Hepatocyte (in vitro differentiated cells): ENCODE results near the gene KLHL20. TPM values are rescaled to one million over a fixed set of nuclear protein-coding genes. Genes with fewer than 3 reads are reported as not detected.
"Not testable (repeated sequence)": the region's sequence is repeated elsewhere in the genome, so short reads cannot be mapped to it uniquely, and the experiment has no call there.

Source experiments
- DNase-seq: peaks from one replicate; pipeline ENCODE4 v3.0.0-alpha.2; 2016; ENCODE audit warnings: low spot score
- H2AFZ ChIP-seq: fragments of 200-600 bp; sonication (generic); 2 replicates; pipeline ENCODE4 v1.6.0; 2016; ENCODE audit warnings: antibody characterized with exemption, mild to moderate bottlenecking
- H3K27ac ChIP-seq: fragments of 200-600 bp; sonication (generic); 2 replicates; pipeline ENCODE4 v1.5.1; 2016; ENCODE audit warnings: mild to moderate bottlenecking
- H3K27me3 ChIP-seq: fragments of 200-600 bp; sonication (generic); 2 replicates; pipeline ENCODE4 v1.6.1; 2016
- H3K36me3 ChIP-seq: fragments of 200-600 bp; sonication (generic); replicated peaks from 2 replicates; pipeline ENCODE4 v1.5.1; 2016; ENCODE audit warnings: low read depth; ENCODE audit not compliant: insufficient read depth
- H3K4me1 ChIP-seq: fragments of 200-600 bp; sonication (generic); 2 replicates; pipeline ENCODE4 v1.5.1; 2016; ENCODE audit warnings: mild to moderate bottlenecking, moderate library complexity; ENCODE audit not compliant: insufficient read depth
- H3K4me2 ChIP-seq: fragments of 200-600 bp; sonication (generic); 2 replicates; pipeline ENCODE4 v1.6.0; 2016
- H3K4me3 ChIP-seq: fragments of 200-600 bp; sonication (generic); 2 replicates; pipeline ENCODE4 v1.5.1; 2016; ENCODE audit warnings: mild to moderate bottlenecking
- H3K79me2 ChIP-seq: fragments of 200-600 bp; sonication (generic); 2 replicates; pipeline ENCODE4 v1.6.0; 2017; ENCODE audit warnings: mild to moderate bottlenecking
- H3K9me2 ChIP-seq: fragments of 200-600 bp; sonication (generic); replicated peaks from 2 replicates; pipeline ENCODE4 v1.6.0; 2017; ENCODE audit warnings: mild to moderate bottlenecking; ENCODE audit not compliant: insufficient read depth
- H3K9me3 ChIP-seq: fragments of 200-600 bp; sonication (generic); 2 replicates; pipeline ENCODE4 v1.5.1; 2016; ENCODE audit warnings: low read depth, mild to moderate bottlenecking
- H4K20me1 ChIP-seq: fragments of 200-600 bp; sonication (generic); 2 replicates; pipeline ENCODE4 v1.6.0; 2016; ENCODE audit warnings: mild to moderate bottlenecking; ENCODE audit not compliant: insufficient read depth, poor library complexity, severe bottlenecking
- EZH2 ChIP-seq: fragments of 200-600 bp; sonication (generic); IDR thresholded peaks from 2 replicates; pipeline ENCODE4 v1.6.1; 2016; ENCODE audit warnings: antibody characterized with exemption, mild to moderate bottlenecking, borderline replicate concordance
- EZH2phosphoT487 ChIP-seq: fragments of 200-600 bp; sonication (generic); IDR thresholded peaks from one replicate; pipeline ENCODE4 v1.6.1; 2018; ENCODE audit warnings: antibody characterized with exemption, mild to moderate bottlenecking, low read depth, moderate library complexity; ENCODE audit not compliant: unreplicated experiment, severe bottlenecking
- WGBS: methylation state at CpG from one replicate; pipeline ENCODE4 v1.1.6; 2016; ENCODE audit warnings: low lambda C conversion rate; ENCODE audit errors: missing lambda C conversion rate; 5-methylcytosine and 5-hydroxymethylcytosine counted together
- polyA plus RNA-seq: library from polyadenylated mRNA; unstranded; fragments of >200 nt; fragmentation: Nextera tagmentation; extraction: Ambion mirVana; gene quantifications from 2 replicates; pipeline ENCODE4 v1.2.1, GENCODE V29; 2016
- total RNA-seq: library from RNA; depleted of rRNA; stranded (reverse); fragments of >200 nt; gene quantifications from 2 replicates; pipeline ENCODE4 v1.2.3, GENCODE V29; 2014
- TF ChIP-seq, protein P1 (sequence below): fragments of 200-600 bp; sonication (generic); IDR thresholded peaks from 2 replicates; pipeline ENCODE4 v1.5.1; 2016; ENCODE audit warnings: antibody characterized with exemption, mild to moderate bottlenecking; ENCODE audit not compliant: poor library complexity

KLHL20 gene
- total and polyA plus RNA-seq, 2 experiments from 2014 or later = 10.0 to 23.1 TPM

DNA sequence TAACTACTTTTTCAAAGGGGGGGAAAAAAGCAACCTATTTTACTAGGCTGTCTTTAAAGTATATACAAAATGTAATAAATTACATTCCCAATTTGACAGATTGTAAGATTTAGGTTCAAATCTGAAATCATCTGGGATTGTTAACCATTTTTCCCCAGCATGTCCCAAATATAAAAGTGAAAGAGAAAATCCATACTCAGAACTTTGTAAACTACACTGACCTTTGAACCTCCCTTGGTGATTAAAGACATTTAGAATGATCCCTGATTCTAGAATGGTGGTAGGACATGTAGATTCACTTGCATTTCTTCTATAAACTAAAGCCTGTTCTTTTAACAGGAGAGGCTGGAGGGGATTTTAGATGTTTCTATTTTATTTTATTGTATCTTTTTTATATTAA lies 39.0 kb downstream of the KLHL20 start:
- Histone ChIP-seq H4K20me1 (no peaks in the 10 kb centered on the region), H3K27ac (no peak overlapping the region), H3K4me1 (no peaks in the 10 kb centered on the region), H3K4me2 (peak overlapping the region; percentile 8), H3K4me3 (no peak overlapping the region), H3K9me3 (no peaks in the 10 kb centered on the region), H3K36me3 (no peaks in the 10 kb centered on the region), H3K9me2 (no peaks in the 10 kb centered on the region), H2AFZ (no peak overlapping the region), H3K79me2 (no peaks in the 10 kb centered on the region), H3K27me3 (no peaks in the 10 kb centered on the region)
- no peak for DNase-seq
- TF ChIP-seq, protein P1, sequence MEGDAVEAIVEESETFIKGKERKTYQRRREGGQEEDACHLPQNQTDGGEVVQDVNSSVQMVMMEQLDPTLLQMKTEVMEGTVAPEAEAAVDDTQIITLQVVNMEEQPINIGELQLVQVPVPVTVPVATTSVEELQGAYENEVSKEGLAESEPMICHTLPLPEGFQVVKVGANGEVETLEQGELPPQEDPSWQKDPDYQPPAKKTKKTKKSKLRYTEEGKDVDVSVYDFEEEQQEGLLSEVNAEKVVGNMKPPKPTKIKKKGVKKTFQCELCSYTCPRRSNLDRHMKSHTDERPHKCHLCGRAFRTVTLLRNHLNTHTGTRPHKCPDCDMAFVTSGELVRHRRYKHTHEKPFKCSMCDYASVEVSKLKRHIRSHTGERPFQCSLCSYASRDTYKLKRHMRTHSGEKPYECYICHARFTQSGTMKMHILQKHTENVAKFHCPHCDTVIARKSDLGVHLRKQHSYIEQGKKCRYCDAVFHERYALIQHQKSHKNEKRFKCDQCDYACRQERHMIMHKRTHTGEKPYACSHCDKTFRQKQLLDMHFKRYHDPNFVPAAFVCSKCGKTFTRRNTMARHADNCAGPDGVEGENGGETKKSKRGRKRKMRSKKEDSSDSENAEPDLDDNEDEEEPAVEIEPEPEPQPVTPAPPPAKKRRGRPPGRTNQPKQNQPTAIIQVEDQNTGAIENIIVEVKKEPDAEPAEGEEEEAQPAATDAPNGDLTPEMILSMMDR = no peak
- no peak for TF ChIP-seq EZH2phosphoT487
- no peak for TF ChIP-seq EZH2

DNA sequence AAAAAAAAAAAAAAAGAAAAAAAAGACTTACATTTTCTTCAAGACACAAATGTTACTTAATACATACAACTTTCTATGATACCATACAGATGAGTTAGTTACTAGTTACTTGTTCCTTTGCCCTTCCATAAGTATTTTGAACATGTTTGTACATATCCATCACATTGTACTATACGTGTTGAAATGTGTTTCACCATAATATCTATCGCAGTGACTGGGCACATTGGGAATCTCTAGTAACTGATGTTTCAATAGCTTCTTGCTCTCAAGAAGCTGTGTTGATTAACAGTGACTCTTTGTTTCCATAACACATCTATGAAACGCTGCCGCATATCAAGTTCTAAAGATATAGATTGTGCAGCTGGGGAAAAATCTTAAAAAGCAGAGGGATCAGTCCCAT lies 42.9 kb downstream of the KLHL20 start:
- no peak overlapping the region for H2AFZ ChIP-seq
- H3K36me3 ChIP-seq = no peaks in the 10 kb centered on the region
- H3K4me1 ChIP-seq = no peaks in the 10 kb centered on the region

DNA sequence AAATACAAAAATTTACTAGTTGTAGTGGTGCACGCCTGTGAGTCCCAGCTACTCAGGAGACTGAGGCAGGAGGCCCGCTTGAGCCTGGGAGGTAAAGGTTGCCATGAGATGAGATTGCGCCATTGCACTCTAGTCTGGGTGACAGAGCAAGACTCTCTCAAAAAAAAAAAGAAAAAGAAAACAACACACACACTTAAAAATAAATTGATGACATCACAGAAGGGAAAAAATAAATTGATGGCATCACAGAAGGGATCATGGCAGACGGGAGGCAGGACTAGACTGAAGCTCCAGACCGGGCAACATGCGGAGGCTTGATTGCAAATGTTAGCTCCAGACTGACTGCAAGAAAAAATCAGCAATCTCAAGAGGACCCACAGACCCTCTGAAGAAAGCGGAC lies 43.3 kb downstream of the KLHL20 start:
- 99% methylated on average over 7 of the region's 7 CpGs for whole genome bisulfite sequencing
- Histone ChIP-seq H3K4me3 (no peak overlapping the region), H4K20me1 (no peaks in the 10 kb centered on the region), H3K79me2 (no peaks in the 10 kb centered on the region), H3K36me3 (no peaks in the 10 kb centered on the region), H2AFZ (no peak overlapping the region), H3K4me1 (no peaks in the 10 kb centered on the region), H3K27me3 (no peaks in the 10 kb centered on the region), H3K9me3 (no peaks in the 10 kb centered on the region), H3K9me2 (no peaks in the 10 kb centered on the region), H3K4me2 (no peak overlapping the region), H3K27ac (no peak overlapping the region)
- TF ChIP-seq, protein P1 = no peak
- no peak for TF ChIP-seq EZH2phosphoT487
- TF ChIP-seq EZH2 = no peak
- DNase-seq = no peak

More for the DNA sequence above, 42.9 kb downstream of the KLHL20 start:
- Histone ChIP-seq H3K27me3 (no peaks in the 10 kb centered on the region), H3K4me3 (no peak overlapping the region), H3K9me3 (no peaks in the 10 kb centered on the region), H3K9me2 (no peaks in the 10 kb centered on the region), H3K79me2 (no peaks in the 10 kb centered on the region), H3K4me2 (no peak overlapping the region), H3K27ac (no peak overlapping the region), H4K20me1 (no peaks in the 10 kb centered on the region)
- DNase-seq = no peak
- TF ChIP-seq, protein P1 = no peak
- TF ChIP-seq EZH2 = no peak
- no peak for TF ChIP-seq EZH2phosphoT487
- WGBS = 98% methylated on average over 4 of the region's 4 CpGs

DNA sequence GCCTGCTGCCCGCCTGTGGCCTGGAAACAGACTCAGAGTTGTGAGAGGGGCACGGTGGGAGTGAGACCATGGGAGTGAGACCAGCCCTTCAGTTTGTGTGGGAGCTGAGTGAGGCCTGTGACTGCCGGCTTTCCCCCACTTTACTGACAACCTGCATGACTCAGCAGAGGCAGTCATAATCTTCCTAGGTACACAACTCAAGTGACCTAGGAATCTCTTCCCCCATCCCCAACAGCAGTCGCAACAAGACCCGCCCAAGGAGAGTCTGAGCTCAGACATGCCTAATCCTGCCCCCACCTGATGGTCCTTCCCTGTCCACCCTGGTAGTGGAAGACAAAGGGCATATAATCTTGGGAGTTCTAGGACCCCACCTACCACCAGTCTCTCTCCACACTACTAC lies 44.2 kb downstream of the KLHL20 start:
- H3K27ac ChIP-seq = no peak overlapping the region
- no peaks in the 10 kb centered on the region for H3K27me3 ChIP-seq
- H4K20me1 ChIP-seq = no peaks in the 10 kb centered on the region
- H3K4me1 ChIP-seq = no peaks in the 10 kb centered on the region
- no peak overlapping the region for H3K4me2 ChIP-seq
- TF ChIP-seq, protein P1 = no peak
- no peak for TF ChIP-seq EZH2
- TF ChIP-seq EZH2phosphoT487 = no peak
- no peaks in the 10 kb centered on the region for H3K79me2 ChIP-seq
- no peak overlapping the region for H2AFZ ChIP-seq
- 90% methylated on average over 5 of the region's 5 CpGs for WGBS
- H3K9me2 ChIP-seq = no peaks in the 10 kb centered on the region
- H3K36me3 ChIP-seq = no peaks in the 10 kb centered on the region
- no peak for DNase-seq
- H3K4me3 ChIP-seq = no peak overlapping the region
- H3K9me3 ChIP-seq = peaks cover 8% of the 10 kb centered on the region

DNA sequence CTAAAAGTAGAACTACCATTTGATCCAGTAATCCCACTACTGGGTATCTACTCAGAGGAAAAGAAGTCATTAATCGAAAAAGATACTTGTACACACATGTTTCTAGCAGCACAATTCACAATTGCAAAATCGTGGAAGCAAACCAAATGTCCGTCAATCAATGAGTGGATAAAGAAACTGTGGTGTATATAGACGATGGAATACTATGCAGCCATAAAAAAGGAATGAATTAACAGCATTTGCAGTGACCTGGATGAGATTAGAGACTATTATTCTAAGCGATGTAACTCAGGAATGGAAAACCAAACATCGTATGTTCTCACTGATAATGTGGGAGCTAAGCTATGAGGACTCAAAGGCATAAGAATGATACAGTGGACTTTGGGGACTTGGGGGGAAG lies 49.5 kb downstream of the KLHL20 start:
- not testable (repeated sequence) for H3K4me1 ChIP-seq, H3K79me2 ChIP-seq, H3K9me2 ChIP-seq, DNase-seq, H3K27ac ChIP-seq, H3K27me3 ChIP-seq, H3K4me2 ChIP-seq, H3K4me3 ChIP-seq, H4K20me1 ChIP-seq, H3K36me3 ChIP-seq, H2AFZ ChIP-seq
- H3K9me3 ChIP-seq = peaks cover 11% of the 10 kb centered on the region
- 97% methylated on average over 6 of the region's 6 CpGs for WGBS
